Neural cell (in vitro differentiated cells): ENCODE data around the gene SRSF7.

ENCODE experiments used
- CTCF ChIP-seq: fragments of 450-650 bp; IDR thresholded peaks from 2 replicates; pipeline ENCODE4 v1.5.1; 2014; ENCODE audit warnings: antibody characterized with exemption, mild to moderate bottlenecking, moderate library complexity; ENCODE audit not compliant: poor library complexity, severe bottlenecking
- EZH2 ChIP-seq: fragments of 200-600, 300-800 bp; shearing (Covaris generic), sonication (generic); IDR thresholded peaks from 2 replicates; pipeline ENCODE4 v1.6.1; 2014; ENCODE audit warnings: antibody characterized with exemption, low read length, borderline replicate concordance, mild to moderate bottlenecking; ENCODE audit not compliant: insufficient read depth, poor library complexity, severe bottlenecking

GRCh38 chr2:38797953-38798352 is 46.8 kb upstream of the SRSF7 start:
- TF ChIP-seq EZH2 (no peak), CTCF (no peak)
